ENCODE measurements around the gene SELENBP1.
"Not testable (repeated sequence)": the region's sequence is repeated elsewhere in the genome, so short reads cannot be mapped to it uniquely, and the experiment has no call there.

SELENBP1 gene

GRCh38 chr1:151377150-151377884 lies 4.8 kb upstream of the SELENBP1 start:
- DNase-seq (ENCODE audit: low spot score): no peak

DNA sequence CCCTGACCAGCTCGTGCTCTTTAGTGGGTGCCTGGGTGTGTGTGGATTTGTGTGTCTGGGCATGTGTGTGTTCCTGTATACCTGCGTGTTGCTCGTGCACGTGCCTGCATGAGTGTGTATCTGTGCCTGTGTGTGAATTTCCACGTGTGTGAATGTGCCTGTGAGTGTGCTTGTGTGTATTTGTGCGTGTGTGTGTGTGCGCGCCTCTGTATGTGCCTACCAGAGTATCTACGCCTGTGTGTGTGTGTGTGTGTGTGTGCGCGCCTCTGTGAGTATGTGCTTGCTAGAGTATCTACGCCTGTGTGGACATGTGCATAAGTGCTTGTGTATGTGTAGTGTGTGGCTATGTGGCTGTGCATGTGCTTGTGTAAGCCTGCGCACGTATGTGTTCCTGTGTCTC lies 691 bp upstream of the SELENBP1 start:
- DNase-seq (ENCODE audit: low spot score): no peak

GRCh38 chr1:151371370-151372057 lies 991 bp downstream of the SELENBP1 start:
- no peak for DNase-seq (ENCODE audit: low spot score)

DNA sequence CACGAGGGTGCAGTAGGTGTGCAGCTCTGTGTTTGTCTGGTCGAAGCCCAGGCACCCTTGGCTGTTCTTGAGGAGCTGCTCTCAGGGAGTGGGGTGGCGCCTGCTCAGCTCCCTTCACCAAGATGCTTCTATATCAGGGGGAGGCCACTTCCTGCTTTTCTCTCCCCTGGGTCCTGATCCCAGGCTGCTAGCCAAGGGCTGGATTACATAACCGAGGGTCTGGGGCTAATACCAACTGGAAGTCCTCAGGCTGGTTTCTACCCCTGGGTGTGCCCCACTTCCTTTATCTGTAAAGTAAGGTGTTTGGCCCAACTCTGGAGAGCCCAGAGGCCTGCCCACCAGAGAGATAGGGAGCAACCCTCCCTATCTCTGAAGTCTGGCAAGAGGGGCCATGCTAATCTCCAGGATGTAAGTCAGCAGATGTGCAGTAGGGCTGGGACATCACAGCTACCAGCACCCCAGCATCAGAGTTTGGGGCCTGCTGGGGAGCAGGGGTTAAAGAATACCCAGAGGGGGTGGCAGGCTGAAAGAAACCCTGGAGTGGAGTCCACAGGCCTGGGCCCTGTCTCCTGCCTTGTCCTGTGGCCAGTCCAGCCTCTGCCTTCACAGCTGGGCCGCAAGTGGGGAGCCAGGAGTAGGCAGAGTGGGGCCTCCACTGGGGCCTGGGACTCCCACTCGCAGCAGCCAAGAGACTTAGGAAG lies 2.1 kb downstream of the SELENBP1 start:
- no peak for DNase-seq (ENCODE audit: low spot score)

- no peak for DNase-seq (ENCODE audit: low spot score)
Measured at GRCh38 chr1:151369621-151370048, 2.9 kb downstream of the SELENBP1 start.

GRCh38 chr1:151369302-151369610 lies 3.2 kb downstream of the SELENBP1 start:
- DNase-seq (ENCODE audit: low spot score): no peak

DNA sequence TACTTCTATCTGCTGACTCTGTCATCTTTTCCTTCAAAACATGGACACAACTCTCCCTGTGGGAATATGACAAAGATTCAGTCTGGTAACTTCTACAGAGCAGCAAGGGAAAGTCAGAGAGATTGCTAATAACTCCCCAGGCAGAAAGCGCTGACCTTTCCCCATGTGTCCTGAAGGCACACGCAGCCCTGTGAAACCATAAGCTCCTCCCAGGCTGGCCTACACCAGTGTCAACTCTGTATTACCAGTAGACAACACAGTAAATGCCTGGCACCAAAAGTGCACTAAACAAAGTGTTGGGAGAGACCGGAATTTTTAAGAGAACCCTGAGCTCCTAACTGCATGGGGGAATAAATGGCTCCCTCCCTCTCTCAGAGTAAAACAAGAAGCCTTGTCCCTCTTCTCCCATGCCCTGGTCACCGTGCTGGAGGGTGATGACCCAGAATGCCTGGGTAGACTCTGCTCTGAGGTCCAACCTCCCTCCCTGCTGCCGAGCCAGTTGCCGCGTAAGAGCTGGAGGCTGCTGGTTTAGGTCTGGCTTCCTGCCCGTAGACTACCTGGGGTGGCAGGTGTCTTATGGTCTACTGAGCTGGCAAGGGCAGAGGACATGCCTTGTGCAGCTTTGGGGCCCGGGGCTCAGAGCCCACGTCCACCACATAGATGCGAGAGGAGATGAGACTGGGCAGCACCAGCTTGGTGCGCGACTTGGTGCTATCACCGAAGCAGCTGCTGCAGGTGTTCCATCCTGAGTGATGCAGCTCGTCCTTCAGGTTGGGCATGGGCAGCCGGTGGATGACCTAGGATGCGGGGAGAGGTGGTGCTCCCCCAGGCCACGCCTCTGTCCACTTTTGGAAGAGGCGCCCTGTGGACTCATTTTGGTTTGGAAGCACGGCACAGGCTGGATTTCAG lies 3.9 kb downstream of the SELENBP1 start:
- DNase-seq (ENCODE audit: low spot score): no peak

GRCh38 chr1:151367658-151368392 lies 4.7 kb downstream of the SELENBP1 start:
- no peak for DNase-seq (ENCODE audit: low spot score)

DNA sequence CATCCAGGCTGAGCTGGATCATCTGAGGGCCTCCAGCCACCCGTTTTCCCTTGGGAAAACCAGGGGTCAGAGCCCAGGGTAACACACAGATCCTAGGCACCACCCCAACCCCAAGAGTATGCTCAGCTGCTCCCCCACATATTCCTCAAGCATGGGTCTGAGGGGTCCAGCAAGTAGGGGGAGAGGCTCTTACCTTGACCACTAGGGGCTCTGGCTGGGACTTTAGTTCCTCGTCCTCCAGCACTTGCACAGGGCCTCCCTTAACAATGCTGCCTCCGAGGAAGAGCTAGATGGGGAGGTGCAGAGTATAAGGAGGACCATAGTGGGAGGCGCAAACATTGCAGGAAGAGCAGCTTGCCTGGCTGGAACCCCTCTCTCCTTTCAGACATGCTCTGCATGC lies 7.5 kb downstream of the SELENBP1 start:
- no peak for DNase-seq (ENCODE audit: low spot score)

DNA sequence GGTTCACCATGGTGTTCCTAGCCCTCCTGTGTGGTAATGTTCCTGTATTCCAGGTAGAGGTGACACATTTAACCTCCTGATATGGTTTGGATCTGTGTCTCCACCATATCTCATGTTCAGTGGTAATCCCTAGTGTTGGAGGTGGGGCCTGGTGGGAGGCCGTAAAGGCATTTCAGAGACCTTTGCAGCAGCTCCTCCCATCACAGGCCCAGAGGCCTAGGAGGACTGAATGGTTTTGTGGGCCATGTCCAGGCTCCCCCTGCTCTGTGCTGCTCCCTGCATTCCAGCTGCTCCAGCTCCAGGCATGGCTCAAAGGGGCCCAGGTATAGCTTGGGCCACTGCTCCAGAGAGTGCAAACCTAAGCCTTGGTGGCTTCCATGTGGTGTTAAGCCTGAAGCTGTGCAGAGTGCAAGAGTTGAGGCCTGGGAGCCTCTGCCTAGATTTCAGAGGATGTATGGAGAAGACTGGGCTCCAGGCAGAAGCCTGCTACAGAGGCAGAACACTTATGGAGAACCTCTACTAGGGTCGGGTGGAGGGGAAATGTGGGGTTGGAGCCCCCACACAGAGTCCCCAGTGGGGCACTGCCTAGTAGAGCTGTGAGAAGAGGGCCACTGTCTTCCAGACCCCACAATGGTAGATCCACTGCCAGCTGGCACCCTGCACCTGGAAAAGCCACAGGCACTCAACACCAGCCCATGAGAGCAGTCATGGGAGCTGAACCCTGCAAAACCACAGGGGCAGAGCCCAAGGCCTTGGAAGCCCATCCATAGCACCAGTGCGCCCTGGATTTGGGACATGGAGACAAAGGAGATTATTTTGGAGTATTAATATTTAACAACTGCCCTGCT lies 10.0 kb downstream of the SELENBP1 start:
- no peak for DNase-seq (ENCODE audit: low spot score)

- no peak for DNase-seq (ENCODE audit: low spot score)
Measured at GRCh38 chr1:151361883-151362282, 10.6 kb downstream of the SELENBP1 start.

DNA sequence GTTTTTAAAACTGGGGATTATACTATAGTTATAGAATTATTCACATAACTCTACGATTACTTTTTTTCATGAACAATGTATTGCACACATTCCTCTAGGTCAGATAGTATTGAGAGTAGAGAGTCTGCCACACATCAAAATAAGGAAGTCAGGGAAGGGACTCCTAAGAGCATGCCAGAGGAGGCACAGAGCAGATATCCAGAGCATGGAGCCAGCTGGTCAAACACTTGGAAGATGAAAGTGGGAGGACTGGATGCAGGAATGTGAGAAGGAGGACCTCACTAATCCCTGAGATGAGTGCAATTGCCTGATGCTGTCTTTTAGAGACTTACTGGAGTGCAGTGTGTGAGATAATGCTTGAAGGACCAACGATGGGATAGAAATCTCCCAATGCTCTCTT lies 15.8 kb downstream of the SELENBP1 start:
- DNase-seq (ENCODE audit: low spot score): no peak

- no peak for DNase-seq (ENCODE audit: low spot score)
Measured at GRCh38 chr1:151352021-151352718, 20.3 kb downstream of the SELENBP1 start.

DNA sequence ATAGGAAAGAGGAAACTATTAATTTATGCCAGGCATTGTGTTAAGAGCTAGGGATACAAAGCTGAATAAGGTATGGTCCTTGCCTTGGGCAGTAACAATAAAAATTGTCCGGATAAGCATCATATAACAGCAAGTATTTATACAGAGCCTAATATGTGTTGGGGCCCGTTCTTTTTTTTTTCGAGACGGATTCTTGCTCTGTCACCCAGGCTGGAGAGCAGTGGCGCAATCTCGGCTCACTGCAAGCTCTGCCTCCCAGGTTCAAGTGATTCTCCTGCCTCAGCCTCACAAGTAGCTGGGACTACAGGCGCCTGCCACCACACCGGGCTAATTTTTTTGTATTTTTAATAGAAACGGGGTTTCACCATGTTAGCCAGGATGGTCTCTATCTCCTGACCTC lies 22.2 kb downstream of the SELENBP1 start:
- not testable (repeated sequence) for DNase-seq (ENCODE audit: low spot score)

- DNase-seq (ENCODE audit: low spot score): no peak
Measured at GRCh38 chr1:151347523-151348246, 24.8 kb downstream of the SELENBP1 start.

GRCh38 chr1:151346769-151347522 lies 25.6 kb downstream of the SELENBP1 start, which contains the start of gene RFX5:
Gene RFX5, minus strand, starts transcription at chr1:151347252. Its CDS starts 932 bp downstream, at chr1:151346320.
- DNase-seq (ENCODE audit: low spot score): peak; percentile 97

GRCh38 chr1:151346082-151346768 lies 26.3 kb downstream of the SELENBP1 start:
- DNase-seq (ENCODE audit: low spot score): no peak

GRCh38 chr1:151344291-151344690 lies 28.2 kb downstream of the SELENBP1 start:
- no peak for DNase-seq (ENCODE audit: low spot score)

Measured in SW480 (cell line).